Measurements from ENCODE around the gene NIPAL3.
"Not testable (repeated sequence)": the region's sequence is repeated elsewhere in the genome, so short reads cannot be mapped to it uniquely, and the experiment has no call there.

Gene NIPAL3

GRCh38 chr1:24517898-24518297 is 102.3 kb downstream of the NIPAL3 start:
- DNase-seq (ENCODE audit: low spot score): no peak

- not testable (repeated sequence) for DNase-seq (ENCODE audit: low spot score)
Observed at GRCh38 chr1:24520282-24520681, 104.7 kb downstream of the NIPAL3 start.

Measured in globus pallidus (tissue), 1 donor.